Measurements from ENCODE around the gene MPDZ.
A peak's percentile ranks its signal among the peaks of the same experiment; 100 is the strongest.

GRCh38 chr9:13213337-13213736 is 66.2 kb downstream of the MPDZ start:
- TF ChIP-seq CTCF (IDR thresholded peaks at IDR 0.05) (peak in 2 of 7 experiments; percentile 11 to 13), POLR2AphosphoS5 (IDR thresholded peaks at IDR 0.05) (no peak)

Measured in stomach (tissue), 4 donors.